DMS153 treated with DMSO at 0.1 percent for 48 hours (cell line): ENCODE results near the gene FAT1.
"Not testable (repeated sequence)": the region's sequence is repeated elsewhere in the genome, so short reads cannot be mapped to it uniquely, and the experiment has no call there.

Experiments used
- DNase-seq: peaks from one replicate; lab custom pipeline; 2025; ENCODE audit not compliant: unreplicated experiment; lab: John Stamatoyannopoulos, UW

FAT1 gene

GRCh38 chr4:186723292-186724057, at the start of gene FAT1:
TSS of gene FAT1 (minus strand) at chr4:186723856. CDS start at chr4:186709827, 14,029 bp downstream.
- peak; percentile 59 for DNase-seq

- DNase-seq: no peak
Observed at GRCh38 chr4:186772936-186773487, 49.4 kb upstream of the FAT1 start.

- DNase-seq: no peak
Observed at GRCh38 chr4:186771624-186772023, 48.0 kb upstream of the FAT1 start.

- no peak for DNase-seq
Observed at GRCh38 chr4:186770481-186771175, 47.0 kb upstream of the FAT1 start.

GRCh38 chr4:186767794-186768193, 44.1 kb upstream of the FAT1 start:
- DNase-seq: no peak

- peak; percentile 22 for DNase-seq
Observed at GRCh38 chr4:186765673-186766546, 42.3 kb upstream of the FAT1 start.

- no peak for DNase-seq
Observed at GRCh38 chr4:186765138-186765537, 41.5 kb upstream of the FAT1 start.

GRCh38 chr4:186764457-186764856, 40.8 kb upstream of the FAT1 start:
- DNase-seq: no peak

GRCh38 chr4:186762865-186763264, 39.2 kb upstream of the FAT1 start:
- DNase-seq: no peak

- DNase-seq: no peak
Observed at GRCh38 chr4:186762361-186762760, 38.7 kb upstream of the FAT1 start.

GRCh38 chr4:186761956-186762355, 38.3 kb upstream of the FAT1 start:
- not testable (repeated sequence) for DNase-seq

GRCh38 chr4:186761393-186761792, 37.7 kb upstream of the FAT1 start:
- DNase-seq: no peak

GRCh38 chr4:186760576-186760975, 36.9 kb upstream of the FAT1 start:
- DNase-seq: no peak

GRCh38 chr4:186759990-186760389, 36.3 kb upstream of the FAT1 start:
- DNase-seq: no peak

- DNase-seq: no peak
Observed at GRCh38 chr4:186758929-186759682, 35.5 kb upstream of the FAT1 start.

- DNase-seq: no peak
Observed at GRCh38 chr4:186757696-186758355, 34.2 kb upstream of the FAT1 start.

GRCh38 chr4:186756550-186756949, 32.9 kb upstream of the FAT1 start:
- not testable (repeated sequence) for DNase-seq

- no peak for DNase-seq
Observed at GRCh38 chr4:186755550-186756519, 32.2 kb upstream of the FAT1 start.

GRCh38 chr4:186754976-186755375, 31.3 kb upstream of the FAT1 start:
- DNase-seq: no peak
